ENCODE data around the gene DEPDC7.
A peak's percentile ranks its signal among the peaks of the same experiment; 100 is the strongest.
"Not testable (repeated sequence)": the region's sequence is repeated elsewhere in the genome, so short reads cannot be mapped to it uniquely, and the experiment has no call there.

The DEPDC7 gene

DNA sequence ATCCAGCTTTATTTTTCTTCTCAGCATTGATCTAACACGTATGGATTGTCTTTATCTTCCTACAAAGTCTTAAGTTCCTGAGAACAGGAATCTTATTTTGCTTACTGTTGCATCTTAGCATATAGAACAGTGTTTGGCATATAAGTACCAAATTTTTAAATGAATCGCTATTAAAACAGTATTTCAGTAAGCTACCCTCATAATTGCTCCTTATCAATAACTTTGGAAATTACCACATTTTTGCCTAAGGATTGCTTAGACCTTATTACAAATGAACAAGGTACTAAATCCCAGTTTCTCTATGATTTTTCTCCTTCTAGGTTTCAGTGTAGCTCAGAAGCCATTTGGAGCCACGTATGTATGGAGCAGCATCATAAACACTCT is 9.7 kb downstream of the DEPDC7 start:
- no peak for DNase-seq (ENCODE audit: low read depth)

- DNase-seq (ENCODE audit: low read depth), result no peak
Measured at GRCh38 chr11:33027233-33027632, 11.6 kb downstream of the DEPDC7 start.

DNA sequence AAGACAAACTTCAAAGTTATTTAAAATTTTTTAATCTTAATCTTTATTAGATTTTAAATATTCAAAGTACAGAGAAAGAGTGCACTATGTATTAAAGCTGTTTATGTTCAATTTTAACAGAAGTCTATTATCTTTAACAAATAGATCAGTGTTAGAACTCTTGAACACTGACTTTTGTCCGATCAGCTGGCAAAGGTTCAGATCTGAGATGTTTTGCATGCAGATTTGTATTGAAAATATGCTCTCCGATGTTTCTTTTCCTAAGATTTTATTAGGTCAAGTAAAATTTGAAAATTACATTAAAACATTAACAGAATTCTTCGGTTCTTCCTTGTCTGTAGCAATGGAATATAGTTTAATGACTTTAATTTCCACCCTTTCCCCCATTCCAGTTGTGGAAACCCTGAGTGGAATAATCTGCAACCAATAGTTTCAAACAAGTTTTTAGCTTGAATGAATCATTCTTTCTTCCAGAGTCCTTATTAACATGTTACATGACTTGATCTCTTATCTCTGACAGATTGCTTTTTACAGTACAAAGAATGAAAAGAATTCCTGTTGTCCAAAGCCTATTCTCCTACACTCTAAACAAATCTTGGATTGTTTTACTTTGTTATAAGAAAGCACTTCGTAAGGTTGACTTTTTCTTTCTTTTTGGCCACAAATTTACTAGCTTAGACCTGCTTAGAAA is 12.3 kb downstream of the DEPDC7 start:
- DNase-seq (ENCODE audit: low read depth), result no peak

- no peak for DNase-seq (ENCODE audit: low read depth)
Measured at GRCh38 chr11:33028537-33028914, 12.8 kb downstream of the DEPDC7 start.

DNA sequence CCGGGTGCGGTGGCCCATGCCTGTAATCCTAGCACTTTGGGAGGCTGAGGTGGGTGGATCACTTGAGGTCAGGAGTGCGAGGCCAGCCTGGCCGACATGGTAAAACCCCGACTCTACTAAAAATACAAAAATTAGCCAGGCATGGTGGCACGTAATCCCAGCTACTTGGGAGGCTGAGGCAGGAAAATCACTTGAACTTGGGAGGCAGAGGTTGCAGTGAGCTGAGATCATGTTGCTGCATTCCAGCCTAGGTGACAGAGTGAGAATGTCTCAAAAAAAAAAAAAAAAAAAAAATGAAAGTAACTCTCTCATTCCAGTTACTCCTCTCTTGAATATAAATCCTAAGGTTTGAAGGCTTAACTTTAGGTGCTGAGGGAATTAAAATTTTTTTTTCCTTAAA is 13.5 kb downstream of the DEPDC7 start:
- not testable (repeated sequence) for DNase-seq (ENCODE audit: low read depth)

DNA sequence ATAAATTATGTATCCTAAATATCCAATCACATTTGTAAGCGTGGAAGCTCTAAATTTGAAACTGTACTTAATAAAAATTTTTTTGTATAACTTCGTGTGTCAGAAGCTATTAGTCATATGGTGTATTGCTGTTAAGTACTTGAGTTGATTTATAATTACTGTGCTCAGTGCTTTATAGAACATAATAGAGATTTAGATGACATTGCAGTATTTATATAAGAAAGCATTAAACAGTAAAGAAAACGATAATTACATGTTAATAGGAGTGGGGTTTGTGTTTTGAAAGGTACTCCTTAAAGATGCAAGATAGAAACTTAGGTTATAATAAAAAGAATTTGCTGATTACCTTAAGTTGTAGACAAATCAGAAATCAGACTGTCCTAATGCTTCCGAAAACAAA is 17.8 kb downstream of the DEPDC7 start:
- no peak for DNase-seq (ENCODE audit: low read depth)

DNA sequence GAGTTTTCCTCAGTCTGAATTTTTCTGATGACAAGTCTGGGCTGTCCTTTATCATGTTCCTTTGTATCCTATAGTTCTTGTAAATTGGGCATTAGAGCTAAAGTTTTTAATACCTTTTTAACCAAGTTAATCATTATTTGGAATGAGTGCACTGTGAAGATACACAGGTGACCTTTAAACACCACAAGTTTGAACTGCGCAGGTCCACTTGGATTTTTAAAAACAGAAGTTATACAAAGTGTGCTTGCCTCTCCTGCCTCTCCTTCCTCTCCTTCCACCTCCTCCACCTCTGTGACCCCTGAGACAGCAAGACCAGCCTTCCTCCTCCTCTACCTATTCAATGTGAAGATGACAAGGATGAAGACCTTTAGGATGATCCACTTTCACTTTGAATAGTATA is 19.3 kb downstream of the DEPDC7 start:
- DNase-seq (ENCODE audit: low read depth), result no peak

- DNase-seq (ENCODE audit: low read depth), result peak; percentile 70
Measured at GRCh38 chr11:33039274-33040032, 23.8 kb downstream of the DEPDC7 start, which contains the start of gene TCP11L1. Gene TCP11L1 (plus strand): TSS chr11:33039572. CDS start chr11:33043774, 4,202 bp downstream.

DNA sequence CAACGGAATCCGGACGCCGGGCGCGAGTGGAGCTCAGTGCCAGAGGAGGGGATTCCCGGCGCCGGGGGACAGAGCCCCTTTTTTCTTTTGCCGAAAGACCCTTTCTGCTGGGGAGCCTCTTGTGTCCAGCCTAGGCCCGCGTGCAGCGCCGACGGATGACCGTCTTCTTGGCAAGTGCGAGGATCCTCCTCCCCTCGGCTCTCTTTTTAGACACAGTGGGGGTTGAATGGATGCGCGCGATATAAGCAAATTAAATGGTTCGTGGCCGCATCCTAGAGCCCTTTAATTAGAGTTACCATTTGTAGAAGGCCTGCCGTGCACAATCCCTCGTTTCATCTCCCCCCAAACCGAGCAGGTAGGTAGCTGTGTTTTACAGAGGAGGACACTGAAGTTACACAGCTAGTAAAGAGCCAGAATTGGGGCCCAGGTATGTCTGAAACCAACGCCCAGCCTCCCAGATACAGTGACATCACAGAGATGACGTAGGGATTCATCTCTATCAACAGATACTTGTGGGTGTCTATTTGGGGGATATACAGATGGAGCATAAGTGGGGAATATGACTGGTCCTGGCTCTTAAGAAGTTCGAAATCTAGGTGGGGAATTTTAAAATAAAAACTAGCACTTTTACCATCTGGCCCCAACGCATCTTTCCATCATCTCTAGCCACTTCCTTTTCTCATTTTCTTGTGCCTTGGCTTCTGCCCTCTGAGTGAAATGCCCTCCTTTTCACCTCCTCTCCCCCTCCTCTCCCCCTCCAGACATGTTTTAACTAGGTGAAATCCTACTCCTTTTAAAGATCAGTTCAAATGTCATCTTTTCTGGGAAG is 24.6 kb downstream of the DEPDC7 start:
- no peak for DNase-seq (ENCODE audit: low read depth)

DNA sequence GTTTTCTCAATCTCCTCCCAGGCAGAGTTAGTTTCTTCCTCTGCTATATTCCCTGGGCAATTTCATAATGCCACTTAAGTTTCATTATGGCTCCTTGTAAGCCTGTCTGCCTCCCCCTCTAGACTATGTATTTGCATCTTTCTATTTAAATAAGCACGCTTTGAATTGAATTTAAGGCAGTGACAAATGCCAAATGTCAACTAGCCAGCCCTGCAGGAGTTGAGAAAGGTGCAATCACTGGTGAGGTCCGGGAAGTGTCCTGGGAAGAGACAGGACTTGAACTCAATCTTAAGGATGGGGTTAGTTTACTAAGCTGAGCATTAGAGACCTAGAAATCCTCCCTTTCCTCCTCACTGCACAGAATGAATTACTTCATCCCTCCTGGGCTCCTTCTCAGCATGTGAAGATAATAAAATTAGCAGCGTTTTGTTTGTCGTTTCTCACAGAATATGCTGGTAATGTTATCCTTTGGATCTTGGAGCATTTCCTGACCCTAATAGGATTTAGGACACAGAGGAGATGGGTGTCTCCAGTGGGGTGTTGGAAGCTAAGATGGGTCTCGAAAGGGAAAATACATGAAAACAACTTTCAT is 25.3 kb downstream of the DEPDC7 start:
- DNase-seq (ENCODE audit: low read depth), result no peak

- DNase-seq (ENCODE audit: low read depth), result no peak
Measured at GRCh38 chr11:33043221-33043830, 27.6 kb downstream of the DEPDC7 start.

DNA sequence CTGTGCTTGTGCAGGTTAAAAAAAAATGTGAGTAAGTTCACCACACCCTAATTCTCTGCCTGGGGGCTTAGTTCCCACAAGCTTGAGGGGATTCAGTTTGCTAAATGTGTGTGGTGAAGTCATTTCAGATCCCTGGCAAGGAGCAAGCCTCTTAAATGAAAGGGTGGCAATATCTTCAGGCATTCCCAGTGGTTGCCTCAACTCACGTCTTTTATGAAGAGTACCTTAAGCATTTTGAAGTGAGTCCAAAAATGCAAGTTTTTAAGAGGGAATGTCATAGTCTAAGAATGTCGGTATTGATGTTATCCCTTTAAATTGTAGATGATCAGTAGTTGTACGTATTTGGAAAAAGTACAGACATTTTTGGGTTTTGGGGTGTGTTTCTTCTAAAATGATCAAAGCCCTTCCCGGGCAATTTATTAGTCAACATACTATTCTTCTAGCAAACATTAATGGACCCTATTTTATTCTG is 28.6 kb downstream of the DEPDC7 start:
- no peak for DNase-seq (ENCODE audit: low read depth)

DNA sequence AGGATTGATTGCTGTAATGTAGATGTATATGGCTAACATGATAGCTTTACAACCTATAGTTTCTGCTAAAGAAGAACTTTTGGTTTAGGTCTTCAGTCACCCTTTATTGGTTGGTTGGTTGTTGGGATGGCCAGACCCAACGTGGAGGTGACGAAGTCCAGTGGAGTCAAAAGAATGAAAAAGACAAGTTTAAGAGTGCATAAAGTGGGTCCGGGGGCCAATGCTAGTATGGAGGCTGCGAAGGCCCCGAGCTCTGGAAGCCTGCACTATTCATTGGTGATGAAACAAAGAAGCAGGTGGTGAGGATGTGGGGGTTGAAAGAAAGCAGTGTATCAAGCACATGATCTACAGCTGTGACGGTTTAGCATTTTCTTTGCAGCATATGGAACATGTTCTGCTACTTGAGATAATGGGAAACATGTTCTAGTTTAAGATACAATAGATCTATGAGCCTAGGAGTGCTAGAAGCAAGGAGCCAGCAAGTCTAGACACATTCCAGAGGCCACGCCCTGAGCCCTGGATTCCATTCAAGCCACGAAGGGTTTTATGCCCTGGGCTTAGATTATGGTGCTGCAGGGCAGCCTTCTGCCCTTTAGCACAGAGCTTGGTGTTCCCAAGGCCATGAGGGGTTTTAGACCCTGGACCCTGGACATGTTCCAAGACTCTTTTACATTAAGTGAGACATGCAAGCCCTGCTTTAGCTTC is 30.0 kb downstream of the DEPDC7 start:
- no peak for DNase-seq (ENCODE audit: low read depth)

- not testable (repeated sequence) for DNase-seq (ENCODE audit: low read depth)
Measured at GRCh38 chr11:33048701-33049100, 33.0 kb downstream of the DEPDC7 start.

DNA sequence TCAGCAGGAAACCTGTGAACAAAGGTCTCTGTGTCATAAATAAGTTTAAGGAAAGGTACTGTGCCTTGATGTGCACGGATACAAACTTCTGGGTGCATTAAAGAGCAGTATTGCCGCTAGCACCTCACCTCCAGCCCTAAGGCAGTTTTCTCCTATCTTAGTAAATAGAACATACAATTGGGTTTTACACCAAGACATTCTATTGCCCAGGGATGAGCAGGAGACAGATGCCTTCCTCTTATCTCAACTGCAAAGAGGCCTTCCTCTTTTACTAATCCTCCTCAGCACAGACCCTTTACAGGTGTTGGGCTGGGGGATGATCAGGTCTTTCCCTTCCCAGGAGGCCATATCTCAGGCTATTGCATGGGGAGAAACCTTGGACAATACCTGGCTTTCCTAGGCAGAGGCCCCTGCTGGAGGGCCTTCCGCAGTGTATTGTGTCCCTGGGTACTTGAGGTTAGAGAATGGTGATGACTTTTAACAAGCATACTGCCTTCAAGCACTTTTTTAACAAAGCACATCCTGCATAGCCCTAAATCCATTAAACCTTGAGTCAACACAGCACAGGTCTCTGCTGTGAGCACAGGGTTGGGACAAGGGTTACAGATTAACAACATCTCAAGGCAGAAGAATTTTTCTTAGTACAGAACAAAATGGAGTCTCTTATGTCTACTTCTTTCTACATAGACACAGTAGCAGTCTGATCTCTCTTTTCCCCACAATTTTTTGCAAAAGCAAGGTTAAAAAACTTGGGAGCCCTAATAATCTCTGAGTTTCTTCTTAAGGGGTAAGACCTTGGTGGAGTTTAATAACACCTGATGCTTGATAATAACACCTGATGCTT is 34.1 kb downstream of the DEPDC7 start:
- not testable (repeated sequence) for DNase-seq (ENCODE audit: low read depth)

- DNase-seq (ENCODE audit: low read depth), result no peak
Measured at GRCh38 chr11:33052231-33052630, 36.6 kb downstream of the DEPDC7 start.

DNA sequence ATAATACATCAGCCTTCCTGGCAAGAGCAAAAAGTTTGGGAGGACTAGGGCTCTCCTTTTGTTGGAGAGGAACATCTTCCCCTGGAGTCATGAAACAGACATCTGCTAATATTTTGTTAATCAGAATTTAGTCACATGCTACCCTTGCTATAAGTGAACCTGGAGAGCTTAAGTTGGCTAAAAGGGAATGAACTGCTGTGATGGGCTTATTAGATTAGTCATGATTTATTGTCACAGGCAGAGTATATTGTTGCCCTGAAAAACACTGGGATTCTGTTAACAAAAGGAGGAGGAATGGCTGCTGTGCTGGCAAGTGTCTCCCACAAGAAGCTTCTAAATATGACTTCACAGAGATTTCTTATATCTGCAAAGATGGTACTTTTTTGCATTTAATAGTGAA is 39.7 kb downstream of the DEPDC7 start:
- no peak for DNase-seq (ENCODE audit: low read depth)

DNA sequence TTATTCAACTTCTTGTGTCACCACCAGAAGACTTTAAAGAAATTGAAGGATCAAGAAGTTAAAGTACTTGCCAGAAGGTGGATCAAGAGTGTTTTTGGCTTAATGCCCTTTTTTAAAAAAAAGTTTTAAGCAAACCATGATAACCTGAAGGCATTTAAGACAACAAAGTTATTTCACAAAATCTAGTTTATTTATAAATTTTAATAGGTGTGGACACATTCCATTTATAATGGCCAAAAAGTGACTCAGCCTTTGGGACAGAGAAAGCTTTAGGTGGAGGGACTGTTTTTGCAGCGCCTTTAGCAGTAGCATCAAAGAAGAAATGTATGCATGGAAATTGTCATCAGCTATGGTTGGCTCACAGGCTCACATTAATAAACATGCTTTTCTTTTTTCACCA is 41.6 kb downstream of the DEPDC7 start:
- no peak for DNase-seq (ENCODE audit: low read depth)

DNA sequence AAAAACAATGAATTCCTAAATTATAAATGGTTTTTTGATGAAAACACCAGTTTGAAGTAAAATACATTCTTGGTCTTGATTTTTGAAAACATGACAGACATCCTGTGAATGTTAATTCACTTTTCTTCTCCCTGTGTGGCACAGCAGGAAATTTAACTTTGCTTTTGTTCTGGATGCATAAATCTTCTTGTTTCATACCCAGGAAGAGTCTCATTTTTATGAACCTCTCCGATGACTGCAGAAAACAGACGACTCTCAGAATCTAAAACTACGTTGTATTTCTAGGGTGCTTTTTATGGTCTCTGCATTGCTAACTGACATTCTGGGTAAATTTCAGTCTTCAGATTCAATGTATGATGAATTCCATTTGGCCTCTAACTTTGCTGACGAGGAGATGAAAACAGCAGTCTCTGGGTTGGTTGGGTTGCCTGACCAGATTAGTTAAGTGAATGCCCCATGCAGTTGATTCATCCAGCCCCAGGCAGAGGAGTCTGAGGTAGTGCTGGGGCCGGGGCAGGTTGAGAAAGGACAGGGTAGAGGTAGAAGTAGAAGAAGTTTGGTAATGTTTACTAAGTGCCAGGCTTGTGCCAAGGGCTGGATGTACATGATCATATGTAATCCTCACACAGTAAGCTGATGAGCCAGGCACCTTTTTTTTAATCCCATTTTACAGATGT is 43.8 kb downstream of the DEPDC7 start:
- DNase-seq (ENCODE audit: low read depth), result no peak

GRCh38 chr11:33060271-33060670 is 44.6 kb downstream of the DEPDC7 start:
- DNase-seq (ENCODE audit: low read depth), result no peak

Measured in stimulated activated CD8-positive, alpha-beta memory T cell treated with anti-CD3 and anti-CD28 coated beads, Interleukin-12 subunit alpha, Interleukin-12 subunit beta, amount 100 ng/mL, for 4 hours (primary cell).